Measurements from ENCODE around the gene SMC6.

Gene SMC6

GRCh38 chr2:17689010-17689409 is 64.6 kb downstream of the SMC6 start:
- Histone ChIP-seq H3K4me1 (ENCODE audit: control insufficient read depth, insufficient read depth, low read length) (no peaks in the 10 kb centered on the region), H3K9ac (ENCODE audit: low read length) (no peak overlapping the region), H3K27me3 (ENCODE audit: control insufficient read depth, insufficient read depth, low read length) (no peaks in the 10 kb centered on the region), H3K4me3 (ENCODE audit: low read length) (no peak overlapping the region), H3K9me3 (ENCODE audit: control insufficient read depth, low read length) (no peaks in the 10 kb centered on the region), H3K36me3 (ENCODE audit: control insufficient read depth, insufficient read depth, low read length) (no peaks in the 10 kb centered on the region)

GRCh38 chr2:17688600-17688999 is 65.0 kb downstream of the SMC6 start:
- Histone ChIP-seq H3K4me3 (ENCODE audit: low read length) (no peak overlapping the region), H3K36me3 (ENCODE audit: control insufficient read depth, insufficient read depth, low read length) (no peaks in the 10 kb centered on the region), H3K4me1 (ENCODE audit: control insufficient read depth, insufficient read depth, low read length) (no peaks in the 10 kb centered on the region), H3K27me3 (ENCODE audit: control insufficient read depth, insufficient read depth, low read length) (no peaks in the 10 kb centered on the region), H3K9me3 (ENCODE audit: control insufficient read depth, low read length) (no peaks in the 10 kb centered on the region), H3K9ac (ENCODE audit: low read length) (no peak overlapping the region)

- Histone ChIP-seq H3K27me3 (ENCODE audit: control insufficient read depth, insufficient read depth, low read length) (no peaks in the 10 kb centered on the region), H3K36me3 (ENCODE audit: control insufficient read depth, insufficient read depth, low read length) (no peaks in the 10 kb centered on the region), H3K9ac (ENCODE audit: low read length) (no peak overlapping the region), H3K4me3 (ENCODE audit: low read length) (no peak overlapping the region), H3K9me3 (ENCODE audit: control insufficient read depth, low read length) (no peaks in the 10 kb centered on the region), H3K4me1 (ENCODE audit: control insufficient read depth, insufficient read depth, low read length) (no peaks in the 10 kb centered on the region)
Measured at GRCh38 chr2:17683981-17684380, 69.6 kb downstream of the SMC6 start.

- Histone ChIP-seq H3K27me3 (ENCODE audit: control insufficient read depth, insufficient read depth, low read length) (no peaks in the 10 kb centered on the region), H3K36me3 (ENCODE audit: control insufficient read depth, insufficient read depth, low read length) (no peaks in the 10 kb centered on the region), H3K4me3 (ENCODE audit: low read length) (no peak overlapping the region), H3K9ac (ENCODE audit: low read length) (no peak overlapping the region), H3K4me1 (ENCODE audit: control insufficient read depth, insufficient read depth, low read length) (no peaks in the 10 kb centered on the region), H3K9me3 (ENCODE audit: control insufficient read depth, low read length) (no peaks in the 10 kb centered on the region)
Measured at GRCh38 chr2:17682098-17682857, 71.3 kb downstream of the SMC6 start.

GRCh38 chr2:17680119-17680518 is 73.5 kb downstream of the SMC6 start:
- H3K9ac ChIP-seq (ENCODE audit: low read length): no peak overlapping the region
- no peak overlapping the region for H3K4me3 ChIP-seq (ENCODE audit: low read length)
- H3K4me1 ChIP-seq (ENCODE audit: control insufficient read depth, insufficient read depth, low read length): no peaks in the 10 kb centered on the region
- H3K36me3 ChIP-seq (ENCODE audit: control insufficient read depth, insufficient read depth, low read length): no peaks in the 10 kb centered on the region
- no peaks in the 10 kb centered on the region for H3K9me3 ChIP-seq (ENCODE audit: control insufficient read depth, low read length)
- no peaks in the 10 kb centered on the region for H3K27me3 ChIP-seq (ENCODE audit: control insufficient read depth, insufficient read depth, low read length)

GRCh38 chr2:17674817-17675216 is 78.8 kb downstream of the SMC6 start:
- no peaks in the 10 kb centered on the region for H3K9me3 ChIP-seq (ENCODE audit: control insufficient read depth, low read length)
- no peak overlapping the region for H3K4me3 ChIP-seq (ENCODE audit: low read length)
- no peaks in the 10 kb centered on the region for H3K27me3 ChIP-seq (ENCODE audit: control insufficient read depth, insufficient read depth, low read length)
- H3K9ac ChIP-seq (ENCODE audit: low read length): no peak overlapping the region
- no peaks in the 10 kb centered on the region for H3K4me1 ChIP-seq (ENCODE audit: control insufficient read depth, insufficient read depth, low read length)
- peaks cover 5% of the 10 kb centered on the region for H3K36me3 ChIP-seq (ENCODE audit: control insufficient read depth, insufficient read depth, low read length)

GRCh38 chr2:17672583-17673317 is 80.9 kb downstream of the SMC6 start:
- Histone ChIP-seq H3K4me1 (ENCODE audit: control insufficient read depth, insufficient read depth, low read length) (no peaks in the 10 kb centered on the region), H3K27me3 (ENCODE audit: control insufficient read depth, insufficient read depth, low read length) (no peaks in the 10 kb centered on the region), H3K9me3 (ENCODE audit: control insufficient read depth, low read length) (no peaks in the 10 kb centered on the region), H3K4me3 (ENCODE audit: low read length) (no peak overlapping the region), H3K9ac (ENCODE audit: low read length) (no peak overlapping the region), H3K36me3 (ENCODE audit: control insufficient read depth, insufficient read depth, low read length) (peaks cover 13% of the 10 kb centered on the region)

GRCh38 chr2:17667898-17668297 is 85.7 kb downstream of the SMC6 start:
- H3K36me3 ChIP-seq (ENCODE audit: control insufficient read depth, insufficient read depth, low read length): peaks cover 16% of the 10 kb centered on the region
- H3K9me3 ChIP-seq (ENCODE audit: control insufficient read depth, low read length): no peaks in the 10 kb centered on the region
- H3K4me3 ChIP-seq (ENCODE audit: low read length): no peak overlapping the region
- no peaks in the 10 kb centered on the region for H3K4me1 ChIP-seq (ENCODE audit: control insufficient read depth, insufficient read depth, low read length)
- no peak overlapping the region for H3K9ac ChIP-seq (ENCODE audit: low read length)
- no peaks in the 10 kb centered on the region for H3K27me3 ChIP-seq (ENCODE audit: control insufficient read depth, insufficient read depth, low read length)

- no peak overlapping the region for H3K4me3 ChIP-seq (ENCODE audit: low read length)
- H3K27me3 ChIP-seq (ENCODE audit: control insufficient read depth, insufficient read depth, low read length): no peaks in the 10 kb centered on the region
- H3K36me3 ChIP-seq (ENCODE audit: control insufficient read depth, insufficient read depth, low read length): peaks cover 9% of the 10 kb centered on the region
- no peak overlapping the region for H3K9ac ChIP-seq (ENCODE audit: low read length)
- H3K9me3 ChIP-seq (ENCODE audit: control insufficient read depth, low read length): no peaks in the 10 kb centered on the region
- H3K4me1 ChIP-seq (ENCODE audit: control insufficient read depth, insufficient read depth, low read length): no peaks in the 10 kb centered on the region
Measured at GRCh38 chr2:17664534-17664933, 89.1 kb downstream of the SMC6 start.

GRCh38 chr2:17662723-17663122 is 90.9 kb downstream of the SMC6 start:
- Histone ChIP-seq H3K9ac (ENCODE audit: low read length) (no peak overlapping the region), H3K9me3 (ENCODE audit: control insufficient read depth, low read length) (no peaks in the 10 kb centered on the region), H3K27me3 (ENCODE audit: control insufficient read depth, insufficient read depth, low read length) (no peaks in the 10 kb centered on the region), H3K4me3 (ENCODE audit: low read length) (no peak overlapping the region), H3K4me1 (ENCODE audit: control insufficient read depth, insufficient read depth, low read length) (no peaks in the 10 kb centered on the region), H3K36me3 (ENCODE audit: control insufficient read depth, insufficient read depth, low read length) (peaks cover 3% of the 10 kb centered on the region)

- no peaks in the 10 kb centered on the region for H3K9me3 ChIP-seq (ENCODE audit: control insufficient read depth, low read length)
- no peaks in the 10 kb centered on the region for H3K4me1 ChIP-seq (ENCODE audit: control insufficient read depth, insufficient read depth, low read length)
- no peak overlapping the region for H3K4me3 ChIP-seq (ENCODE audit: low read length)
- no peaks in the 10 kb centered on the region for H3K27me3 ChIP-seq (ENCODE audit: control insufficient read depth, insufficient read depth, low read length)
- no peak overlapping the region for H3K9ac ChIP-seq (ENCODE audit: low read length)
- peaks cover 3% of the 10 kb centered on the region for H3K36me3 ChIP-seq (ENCODE audit: control insufficient read depth, insufficient read depth, low read length)
Measured at GRCh38 chr2:17661460-17661859, 92.2 kb downstream of the SMC6 start.

- Histone ChIP-seq H3K9me3 (ENCODE audit: control insufficient read depth, low read length) (no peaks in the 10 kb centered on the region), H3K27me3 (ENCODE audit: control insufficient read depth, insufficient read depth, low read length) (no peaks in the 10 kb centered on the region), H3K9ac (ENCODE audit: low read length) (no peak overlapping the region), H3K4me1 (ENCODE audit: control insufficient read depth, insufficient read depth, low read length) (no peaks in the 10 kb centered on the region), H3K36me3 (ENCODE audit: control insufficient read depth, insufficient read depth, low read length) (peaks cover 3% of the 10 kb centered on the region), H3K4me3 (ENCODE audit: low read length) (no peak overlapping the region)
Measured at GRCh38 chr2:17660219-17660618, 93.4 kb downstream of the SMC6 start.

Data from mucosa of stomach (tissue), 1 donor.